Measurements from ENCODE around the gene MEIKIN.

DNA sequence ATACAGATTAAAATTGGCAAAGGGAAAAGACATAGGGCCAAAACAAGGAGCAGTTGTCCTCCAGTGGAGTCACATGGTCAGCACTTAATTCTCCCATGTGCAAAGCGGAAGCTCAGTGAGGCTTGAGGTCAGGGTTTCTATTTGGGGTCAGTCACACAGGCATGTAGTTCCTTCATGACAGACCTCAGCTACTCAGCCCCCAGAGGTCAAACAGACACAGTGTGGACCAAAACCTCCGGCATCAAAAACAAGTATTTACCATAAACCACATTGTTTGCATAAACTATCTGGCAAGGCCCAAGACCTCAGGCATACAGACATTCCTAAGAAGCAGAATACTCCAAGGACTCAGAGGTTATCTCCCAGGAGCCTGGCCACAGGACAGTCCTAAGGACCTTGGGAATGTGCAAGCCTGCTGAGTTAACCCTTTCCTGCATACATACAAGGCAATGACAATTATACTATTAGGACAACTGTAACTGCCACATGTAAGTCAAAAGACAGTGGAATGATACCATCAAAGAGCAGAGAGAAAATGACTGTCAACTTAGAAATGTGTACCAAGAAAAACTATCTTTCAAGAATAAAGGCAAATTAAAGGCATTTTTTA lies 120.0 kb downstream of the MEIKIN start:
- TF ChIP-seq, protein P1, sequence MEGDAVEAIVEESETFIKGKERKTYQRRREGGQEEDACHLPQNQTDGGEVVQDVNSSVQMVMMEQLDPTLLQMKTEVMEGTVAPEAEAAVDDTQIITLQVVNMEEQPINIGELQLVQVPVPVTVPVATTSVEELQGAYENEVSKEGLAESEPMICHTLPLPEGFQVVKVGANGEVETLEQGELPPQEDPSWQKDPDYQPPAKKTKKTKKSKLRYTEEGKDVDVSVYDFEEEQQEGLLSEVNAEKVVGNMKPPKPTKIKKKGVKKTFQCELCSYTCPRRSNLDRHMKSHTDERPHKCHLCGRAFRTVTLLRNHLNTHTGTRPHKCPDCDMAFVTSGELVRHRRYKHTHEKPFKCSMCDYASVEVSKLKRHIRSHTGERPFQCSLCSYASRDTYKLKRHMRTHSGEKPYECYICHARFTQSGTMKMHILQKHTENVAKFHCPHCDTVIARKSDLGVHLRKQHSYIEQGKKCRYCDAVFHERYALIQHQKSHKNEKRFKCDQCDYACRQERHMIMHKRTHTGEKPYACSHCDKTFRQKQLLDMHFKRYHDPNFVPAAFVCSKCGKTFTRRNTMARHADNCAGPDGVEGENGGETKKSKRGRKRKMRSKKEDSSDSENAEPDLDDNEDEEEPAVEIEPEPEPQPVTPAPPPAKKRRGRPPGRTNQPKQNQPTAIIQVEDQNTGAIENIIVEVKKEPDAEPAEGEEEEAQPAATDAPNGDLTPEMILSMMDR (IDR thresholded peaks at IDR 0.05): no peak
- no peak for TF ChIP-seq POLR2A (IDR thresholded peaks at IDR 0.05)
